Measurements from ENCODE around the gene ZBTB22. TPM values are rescaled to one million over a fixed set of nuclear protein-coding genes. Genes with fewer than 3 reads are reported as not detected.
A peak's percentile ranks its signal among the peaks of the same experiment; 100 is the strongest.
"Not testable (repeated sequence)": the region's sequence is repeated elsewhere in the genome, so short reads cannot be mapped to it uniquely, and the experiment has no call there.

The ZBTB22 gene, protein sequence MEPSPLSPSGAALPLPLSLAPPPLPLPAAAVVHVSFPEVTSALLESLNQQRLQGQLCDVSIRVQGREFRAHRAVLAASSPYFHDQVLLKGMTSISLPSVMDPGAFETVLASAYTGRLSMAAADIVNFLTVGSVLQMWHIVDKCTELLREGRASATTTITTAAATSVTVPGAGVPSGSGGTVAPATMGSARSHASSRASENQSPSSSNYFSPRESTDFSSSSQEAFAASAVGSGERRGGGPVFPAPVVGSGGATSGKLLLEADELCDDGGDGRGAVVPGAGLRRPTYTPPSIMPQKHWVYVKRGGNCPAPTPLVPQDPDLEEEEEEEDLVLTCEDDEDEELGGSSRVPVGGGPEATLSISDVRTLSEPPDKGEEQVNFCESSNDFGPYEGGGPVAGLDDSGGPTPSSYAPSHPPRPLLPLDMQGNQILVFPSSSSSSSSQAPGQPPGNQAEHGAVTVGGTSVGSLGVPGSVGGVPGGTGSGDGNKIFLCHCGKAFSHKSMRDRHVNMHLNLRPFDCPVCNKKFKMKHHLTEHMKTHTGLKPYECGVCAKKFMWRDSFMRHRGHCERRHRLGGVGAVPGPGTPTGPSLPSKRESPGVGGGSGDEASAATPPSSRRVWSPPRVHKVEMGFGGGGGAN
- total RNA-seq = 10 to 100 TPM; 14.9 to 16.1 TPM

DNA sequence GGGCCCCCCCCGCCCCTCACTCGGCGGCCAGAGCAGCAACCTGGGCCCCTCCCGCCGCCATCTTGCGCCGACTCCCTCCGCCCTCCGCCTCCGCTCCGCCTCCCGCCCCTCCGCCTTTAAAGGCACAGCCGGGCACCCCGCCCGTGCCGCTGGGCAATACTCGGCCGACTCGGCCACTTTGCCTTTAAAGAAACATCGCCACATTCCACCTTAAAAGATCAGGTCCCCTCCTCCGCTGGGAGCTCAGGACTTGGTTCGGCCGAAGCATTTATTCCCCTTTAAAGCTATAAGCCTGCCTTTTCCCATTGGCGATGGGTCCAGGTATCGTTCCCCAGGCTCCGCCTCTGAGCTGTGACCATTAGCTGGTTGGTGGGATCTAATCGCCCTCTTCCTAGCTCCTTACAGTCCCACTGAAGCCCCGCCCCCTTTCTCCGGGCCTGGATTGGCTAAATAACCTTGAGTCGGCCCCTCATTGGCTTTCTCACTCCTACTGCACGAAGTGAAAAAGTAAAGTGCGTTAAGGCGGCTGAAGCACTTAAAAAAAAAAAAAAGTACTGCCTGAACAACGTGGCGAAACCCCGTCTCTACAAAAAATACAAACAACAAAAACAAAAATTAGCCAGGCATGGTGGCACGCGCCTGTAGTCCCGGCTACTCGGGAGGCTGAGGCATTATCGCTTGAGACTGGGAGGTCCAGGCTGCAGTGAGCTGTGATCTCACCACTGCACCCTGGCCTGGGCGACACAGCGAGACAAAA lies at the start of gene ZBTB22:
TSS of gene ZBTB22 (minus strand) at position 76 of the 757 bp plus-strand sequence. CDS start 828 bp downstream, outside the sequence.
- ATAC-seq (replicated peaks in 1 of 2) (peak; percentile 71 to 72), DNase-seq (peak; percentile 95 to 97)
- H3K9me3 Mint-ChIP-seq = no peaks in the 10 kb centered on the region
- H3K27ac Mint-ChIP-seq = peak within 1 kb of the TSS; percentile 98
- H3K27me3 Mint-ChIP-seq (ENCODE audit: low read depth) = no peaks in the 10 kb centered on the region
- peaks cover 17 to 39% of the 10 kb centered on the region in 2 donors for H3K36me3 Mint-ChIP-seq (ENCODE audit: insufficient read depth in 2 of 2)
- peak within 1 kb of the TSS; percentile 98 for H3K4me3 Mint-ChIP-seq
- peaks cover 80% of the 10 kb centered on the region for H3K4me1 Mint-ChIP-seq (ENCODE audit: low read depth)

DNA sequence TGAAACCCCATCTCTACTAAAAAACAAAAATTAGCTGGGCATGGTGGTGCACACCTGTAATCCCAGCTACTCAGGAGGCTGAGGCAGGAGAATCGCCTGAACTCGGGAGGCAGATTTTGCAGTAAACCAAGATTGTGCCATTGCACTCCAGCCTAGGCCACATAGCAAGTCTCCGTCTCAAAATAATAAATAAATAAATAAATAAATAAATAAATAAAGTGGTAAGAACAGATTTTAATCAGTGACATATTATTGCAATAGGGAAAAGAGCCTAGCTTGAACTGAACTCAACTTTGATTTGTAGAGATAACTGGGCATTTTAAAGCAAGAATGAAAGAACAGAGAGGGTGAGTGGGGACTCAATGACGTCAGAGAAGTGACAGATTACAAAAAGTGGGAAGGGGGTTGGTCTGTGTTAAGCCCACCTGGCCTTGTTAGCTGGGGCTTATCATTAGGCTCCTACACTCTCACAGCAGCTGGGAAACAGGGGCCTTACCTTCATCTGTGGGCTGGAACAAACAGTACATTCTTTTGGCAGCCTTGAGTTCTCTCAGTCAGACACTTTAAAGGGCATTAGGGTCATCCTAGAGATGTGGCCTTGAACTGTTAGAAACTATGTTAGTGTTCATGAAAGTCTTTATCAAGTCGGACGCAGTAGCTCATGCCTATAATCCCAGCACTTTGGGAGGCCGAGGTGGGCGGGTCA lies 49.6 kb upstream of the ZBTB22 start:
- H3K36me3 Mint-ChIP-seq (ENCODE audit: insufficient read depth in 2 of 2) = no peaks in the 10 kb centered on the region
- H3K9me3 Mint-ChIP-seq = no peaks in the 10 kb centered on the region
- no peak overlapping the region for H3K4me3 Mint-ChIP-seq
- no peak overlapping the region for H3K27ac Mint-ChIP-seq
- no peak for ATAC-seq (replicated peaks in 1 of 2)
- H3K27me3 Mint-ChIP-seq (ENCODE audit: low read depth) = no peaks in the 10 kb centered on the region
- DNase-seq = no peak
- no peaks in the 10 kb centered on the region for H3K4me1 Mint-ChIP-seq (ENCODE audit: low read depth)

DNA sequence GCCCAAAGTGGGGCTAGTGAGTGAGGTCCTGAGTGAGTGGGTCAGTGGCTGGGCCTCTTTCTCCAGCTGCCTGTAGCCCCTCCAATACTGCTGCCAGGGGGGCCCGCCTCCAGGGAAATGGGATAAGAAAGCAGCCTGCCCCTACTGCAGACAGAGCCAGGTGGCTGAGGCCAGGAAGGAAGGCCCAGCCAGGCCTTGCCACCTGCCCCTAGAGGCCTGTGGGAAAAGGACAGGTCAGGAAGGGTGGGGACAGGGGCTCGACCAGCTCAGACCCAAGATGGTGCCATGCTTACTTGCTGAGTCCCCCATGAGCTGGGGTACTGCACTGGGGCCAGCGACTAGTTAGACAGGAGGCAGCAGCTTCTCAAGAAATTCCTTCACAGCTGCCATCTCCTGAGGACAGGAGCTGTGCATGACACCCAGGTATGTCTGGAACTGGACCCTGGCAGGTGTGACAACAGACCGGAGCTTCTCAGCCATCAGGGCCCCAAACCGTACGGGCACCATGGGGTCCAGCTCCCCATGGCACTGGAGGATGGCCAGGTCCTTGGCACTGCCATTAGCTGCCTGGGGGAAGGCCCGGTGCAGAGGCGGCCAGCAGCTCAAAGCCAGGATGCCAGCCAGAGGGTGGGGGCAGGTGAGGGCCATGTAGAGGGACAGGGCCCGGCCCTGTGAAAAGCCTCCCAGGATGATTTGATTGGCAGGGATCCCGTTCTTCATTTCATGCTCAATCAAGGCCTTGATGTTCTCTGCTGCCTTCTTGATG lies 47.8 kb upstream of the ZBTB22 start:
- not testable (repeated sequence) for H3K4me1 Mint-ChIP-seq (ENCODE audit: low read depth); H3K27me3 Mint-ChIP-seq (ENCODE audit: low read depth); H3K36me3 Mint-ChIP-seq (ENCODE audit: insufficient read depth in 2 of 2); H3K9me3 Mint-ChIP-seq; H3K27ac Mint-ChIP-seq; ATAC-seq (replicated peaks in 1 of 2); DNase-seq; H3K4me3 Mint-ChIP-seq

DNA sequence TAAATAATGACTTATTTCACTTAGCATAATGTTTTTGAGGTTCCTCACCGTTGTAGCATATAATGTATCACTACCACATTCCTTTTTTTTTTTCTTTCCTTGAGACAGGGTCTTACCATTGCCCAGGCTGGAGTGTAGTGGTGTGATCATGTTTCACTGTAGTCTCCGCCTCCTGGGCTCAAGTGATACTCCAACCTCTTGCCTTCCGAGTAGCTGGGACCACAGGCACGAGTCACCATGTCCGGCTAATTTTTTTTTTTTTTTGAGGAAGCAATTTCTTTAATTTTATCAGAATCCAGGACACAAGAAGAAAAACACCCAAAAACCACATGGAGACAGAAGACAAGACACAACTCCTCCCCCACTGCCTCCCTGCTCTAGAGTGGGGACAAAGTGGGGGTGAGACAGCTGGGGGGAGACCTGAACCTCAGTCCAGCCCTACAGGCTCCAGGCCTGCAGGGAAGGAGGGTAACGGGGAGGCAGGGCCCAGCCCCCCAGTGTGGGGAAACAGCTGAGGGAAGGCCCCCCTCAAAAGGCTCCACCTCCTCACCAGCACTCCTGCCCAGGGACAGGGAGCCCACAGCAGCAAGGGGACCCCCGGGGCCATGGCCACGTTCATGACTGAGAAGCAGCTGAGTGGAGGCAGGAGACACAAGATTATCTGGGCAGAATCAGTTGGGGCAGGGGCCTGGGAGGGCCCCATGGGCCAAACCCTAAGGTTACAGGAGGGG lies 47.1 kb upstream of the ZBTB22 start:
- ATAC-seq (replicated peaks in 1 of 2) = peak in 1 of 2 donors; percentile 36
- not testable (repeated sequence) for H3K36me3 Mint-ChIP-seq (ENCODE audit: insufficient read depth in 2 of 2); H3K27ac Mint-ChIP-seq

DNA sequence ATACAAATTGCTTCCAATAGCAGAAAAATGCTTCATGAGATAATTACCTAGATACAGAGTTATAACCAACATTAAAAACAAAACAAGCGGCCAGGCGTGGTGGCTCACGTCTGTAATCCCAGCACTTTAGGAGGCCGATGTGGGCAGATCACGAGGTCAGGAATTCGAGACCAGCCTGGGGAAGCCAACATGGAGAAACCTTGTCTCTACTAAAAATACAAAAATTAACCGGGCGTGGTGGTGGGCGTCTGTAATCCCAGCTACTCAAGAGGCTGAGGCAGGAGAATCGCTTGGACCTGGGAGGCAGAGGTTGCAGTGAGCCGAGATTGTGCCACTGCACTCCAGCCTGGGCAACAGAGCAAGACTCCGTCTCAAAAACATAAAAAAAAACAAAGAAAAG lies 45.9 kb upstream of the ZBTB22 start:
- H3K4me1 Mint-ChIP-seq (ENCODE audit: low read depth); ATAC-seq (replicated peaks in 1 of 2); DNase-seq; H3K36me3 Mint-ChIP-seq (ENCODE audit: insufficient read depth in 2 of 2); H3K9me3 Mint-ChIP-seq; H3K4me3 Mint-ChIP-seq; H3K27ac Mint-ChIP-seq; H3K27me3 Mint-ChIP-seq (ENCODE audit: low read depth): not testable (repeated sequence)

More for the DNA sequence above, 47.1 kb upstream of the ZBTB22 start:
- not testable (repeated sequence) for H3K27me3 Mint-ChIP-seq (ENCODE audit: low read depth); DNase-seq; H3K4me3 Mint-ChIP-seq; H3K4me1 Mint-ChIP-seq (ENCODE audit: low read depth); H3K9me3 Mint-ChIP-seq

DNA sequence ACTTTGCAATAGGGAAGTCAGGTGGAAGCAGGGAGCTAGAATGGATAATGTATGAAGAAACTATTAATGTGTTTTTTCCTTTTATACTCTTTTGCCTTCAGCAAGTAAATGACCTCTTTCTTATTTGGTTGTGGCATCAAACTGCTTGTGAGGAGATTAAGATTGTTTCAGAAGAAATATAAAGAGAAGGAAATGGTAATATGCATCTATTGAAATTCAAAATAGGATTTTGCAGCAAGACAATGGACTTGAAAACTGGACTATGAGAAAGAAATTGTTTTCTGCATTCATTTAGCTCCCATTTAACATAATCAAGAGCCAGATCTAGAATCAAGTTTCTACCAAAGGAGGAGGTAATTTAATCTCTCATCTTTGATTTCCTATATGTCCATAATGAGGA lies 41.8 kb upstream of the ZBTB22 start:
- H3K9me3 Mint-ChIP-seq = no peaks in the 10 kb centered on the region
- no peak overlapping the region for H3K4me3 Mint-ChIP-seq
- DNase-seq = no peak
- H3K27ac Mint-ChIP-seq = no peak overlapping the region
- no peak for ATAC-seq (replicated peaks in 1 of 2)
- H3K36me3 Mint-ChIP-seq (ENCODE audit: insufficient read depth in 2 of 2) = no peaks in the 10 kb centered on the region
- no peaks in the 10 kb centered on the region for H3K4me1 Mint-ChIP-seq (ENCODE audit: low read depth)
- no peaks in the 10 kb centered on the region for H3K27me3 Mint-ChIP-seq (ENCODE audit: low read depth)

DNA sequence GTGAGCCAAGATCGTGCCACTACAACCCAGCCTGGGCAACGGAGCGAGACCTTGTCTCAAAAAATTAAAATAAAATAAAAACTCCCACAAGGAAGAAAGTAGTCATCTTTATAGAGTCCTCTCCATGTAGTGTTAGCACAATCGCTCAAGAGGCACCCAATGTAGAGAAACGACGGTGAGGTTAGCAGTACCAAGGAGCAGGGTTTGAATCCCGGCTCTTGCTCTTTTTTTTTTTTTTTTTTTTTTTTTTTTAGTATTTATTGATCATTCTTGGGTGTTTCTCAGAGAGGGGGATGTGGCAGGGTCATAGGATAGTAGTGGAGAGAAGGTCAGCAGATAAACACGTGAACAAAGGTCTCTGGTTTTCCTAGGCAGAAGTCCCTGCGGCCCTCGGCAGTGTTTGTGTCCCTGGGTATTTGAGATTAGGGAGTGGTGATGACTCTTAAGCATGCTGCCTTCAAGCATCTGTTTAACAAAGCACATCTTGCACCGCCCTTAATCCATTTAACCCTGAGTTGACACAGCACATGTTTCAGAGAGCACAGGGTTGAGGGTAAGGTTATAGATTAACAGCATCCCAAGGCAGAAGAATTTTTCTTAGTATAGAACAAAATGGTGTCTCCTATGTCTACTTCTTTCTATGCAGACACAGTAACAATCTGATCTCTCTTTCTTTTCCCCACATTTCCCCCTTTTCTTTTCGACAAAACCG lies 39.8 kb upstream of the ZBTB22 start:
- H3K4me3 Mint-ChIP-seq; H3K36me3 Mint-ChIP-seq (ENCODE audit: insufficient read depth in 2 of 2); H3K27ac Mint-ChIP-seq; H3K9me3 Mint-ChIP-seq; H3K27me3 Mint-ChIP-seq (ENCODE audit: low read depth); ATAC-seq (replicated peaks in 1 of 2); H3K4me1 Mint-ChIP-seq (ENCODE audit: low read depth); DNase-seq: not testable (repeated sequence)

DNA sequence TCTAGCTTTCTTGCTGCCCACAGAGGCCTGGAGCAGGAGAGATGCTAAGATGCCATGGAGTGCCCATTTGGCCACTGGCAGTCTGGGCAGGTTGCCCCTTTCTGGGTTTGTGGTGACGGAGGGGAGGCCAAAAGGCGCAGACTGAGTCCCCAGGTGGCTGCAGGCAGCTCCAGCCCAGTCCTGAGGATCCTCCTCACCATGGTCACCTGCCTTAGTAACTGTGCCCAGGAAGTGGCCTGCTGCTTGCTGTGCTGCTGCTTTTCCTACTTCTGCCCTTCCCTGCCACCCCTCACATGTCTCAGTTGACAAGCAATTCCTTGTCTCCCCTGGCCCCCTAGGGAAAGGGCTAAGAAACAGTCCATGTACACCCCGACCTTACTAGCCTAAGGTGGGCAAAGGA lies 38.8 kb upstream of the ZBTB22 start:
- ATAC-seq (replicated peaks in 1 of 2) (no peak), DNase-seq (no peak)
- H3K4me1 Mint-ChIP-seq (ENCODE audit: low read depth) = no peaks in the 10 kb centered on the region
- H3K9me3 Mint-ChIP-seq = no peaks in the 10 kb centered on the region
- H3K36me3 Mint-ChIP-seq (ENCODE audit: insufficient read depth in 2 of 2) = no peaks in the 10 kb centered on the region
- H3K4me3 Mint-ChIP-seq = no peak overlapping the region
- no peaks in the 10 kb centered on the region for H3K27me3 Mint-ChIP-seq (ENCODE audit: low read depth)
- no peak overlapping the region for H3K27ac Mint-ChIP-seq

DNA sequence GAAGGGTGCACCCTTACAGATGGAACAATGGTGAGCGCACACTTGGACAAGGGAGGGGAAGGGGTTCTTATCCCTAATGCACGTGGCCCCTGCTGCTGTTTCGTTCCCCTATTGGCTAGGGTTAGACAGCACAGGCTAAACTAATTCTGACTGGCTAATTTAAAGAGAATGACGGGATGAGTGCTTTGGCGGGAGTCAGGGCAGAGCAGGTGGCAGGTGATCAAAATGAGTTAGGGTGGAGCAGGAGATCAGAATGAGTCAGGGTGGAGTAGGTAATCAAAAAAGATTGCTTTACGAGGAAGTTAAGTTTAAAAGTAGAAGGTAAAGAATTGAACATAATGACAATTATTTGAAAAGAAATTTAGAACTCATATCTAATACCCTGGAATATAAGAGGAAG lies 38.3 kb upstream of the ZBTB22 start:
- not testable (repeated sequence) for H3K27ac Mint-ChIP-seq; ATAC-seq (replicated peaks in 1 of 2); H3K4me1 Mint-ChIP-seq (ENCODE audit: low read depth); H3K36me3 Mint-ChIP-seq (ENCODE audit: insufficient read depth in 2 of 2); DNase-seq; H3K27me3 Mint-ChIP-seq (ENCODE audit: low read depth); H3K4me3 Mint-ChIP-seq; H3K9me3 Mint-ChIP-seq

DNA sequence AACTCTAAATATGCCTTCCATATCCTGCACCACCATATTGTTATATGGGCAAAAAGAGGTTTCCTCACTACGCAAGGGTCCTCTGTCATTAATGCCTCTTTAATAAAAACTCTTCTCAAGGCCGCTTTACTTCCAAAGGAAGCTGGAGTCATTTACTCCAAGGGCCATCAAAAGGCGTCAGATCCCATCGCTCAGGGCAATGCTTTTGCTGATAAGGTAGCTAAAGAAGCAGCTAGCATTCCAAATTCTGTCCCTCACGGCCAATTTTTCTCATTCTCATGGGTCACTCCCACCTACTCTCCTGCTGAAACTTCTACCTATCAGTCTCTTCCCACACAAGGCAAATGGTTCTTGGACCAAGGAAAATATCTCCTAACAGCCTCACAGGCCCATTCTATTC lies 30.3 kb upstream of the ZBTB22 start:
- Mint-ChIP-seq H3K36me3 (ENCODE audit: insufficient read depth in 2 of 2) (no peaks in the 10 kb centered on the region), H3K27me3 (ENCODE audit: low read depth) (no peaks in the 10 kb centered on the region), H3K4me3 (no peak overlapping the region), H3K9me3 (no peaks in the 10 kb centered on the region), H3K27ac (no peak overlapping the region), H3K4me1 (ENCODE audit: low read depth) (peaks cover 22% of the 10 kb centered on the region)
- ATAC-seq (replicated peaks in 1 of 2) = no peak
- DNase-seq = no peak

DNA sequence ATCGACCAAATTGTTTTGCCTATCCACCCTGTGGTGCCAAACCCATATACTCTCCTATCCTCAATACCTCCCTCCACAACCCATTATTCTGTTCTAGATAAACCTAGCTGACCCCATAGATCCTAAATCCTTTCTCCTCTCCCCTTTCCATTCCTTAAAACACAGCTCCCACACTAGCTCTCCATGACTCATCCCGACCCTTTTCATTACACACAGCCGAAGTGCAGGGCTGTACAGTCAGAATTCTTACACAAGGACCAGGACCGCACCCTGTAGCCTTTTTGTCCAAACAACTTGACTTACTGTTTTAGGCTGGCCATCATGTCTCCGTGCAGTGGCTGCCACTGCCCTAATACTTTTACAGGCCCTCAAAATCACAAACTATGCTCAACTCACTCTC lies 29.4 kb upstream of the ZBTB22 start:
- DNase-seq; H3K36me3 Mint-ChIP-seq (ENCODE audit: insufficient read depth in 2 of 2); ATAC-seq (replicated peaks in 1 of 2); H3K4me3 Mint-ChIP-seq; H3K27ac Mint-ChIP-seq; H3K27me3 Mint-ChIP-seq (ENCODE audit: low read depth); H3K9me3 Mint-ChIP-seq: not testable (repeated sequence)
- peaks cover 22% of the 10 kb centered on the region for H3K4me1 Mint-ChIP-seq (ENCODE audit: low read depth)

All from activated T-cell treated with anti-CD3 and anti-CD28 coated beads, Interleukin-2, amount 50 U/mL, for 72 hours (primary cell).